HG03558 (cell line): ENCODE data around the gene SRGAP2C.
"Not testable (repeated sequence)": the region's sequence is repeated elsewhere in the genome, so short reads cannot be mapped to it uniquely, and the experiment has no call there.

ENCODE experiments used
- ATAC-seq: cut with Tn5 transposase; IDR thresholded peaks from one replicate; pipeline ENCODE4 v1.9.1; 2021; ENCODE audit warnings: moderate number of reproducible peaks; ENCODE audit not compliant: unreplicated experiment; ENCODE audit errors: extremely low read depth

Gene SRGAP2C

DNA sequence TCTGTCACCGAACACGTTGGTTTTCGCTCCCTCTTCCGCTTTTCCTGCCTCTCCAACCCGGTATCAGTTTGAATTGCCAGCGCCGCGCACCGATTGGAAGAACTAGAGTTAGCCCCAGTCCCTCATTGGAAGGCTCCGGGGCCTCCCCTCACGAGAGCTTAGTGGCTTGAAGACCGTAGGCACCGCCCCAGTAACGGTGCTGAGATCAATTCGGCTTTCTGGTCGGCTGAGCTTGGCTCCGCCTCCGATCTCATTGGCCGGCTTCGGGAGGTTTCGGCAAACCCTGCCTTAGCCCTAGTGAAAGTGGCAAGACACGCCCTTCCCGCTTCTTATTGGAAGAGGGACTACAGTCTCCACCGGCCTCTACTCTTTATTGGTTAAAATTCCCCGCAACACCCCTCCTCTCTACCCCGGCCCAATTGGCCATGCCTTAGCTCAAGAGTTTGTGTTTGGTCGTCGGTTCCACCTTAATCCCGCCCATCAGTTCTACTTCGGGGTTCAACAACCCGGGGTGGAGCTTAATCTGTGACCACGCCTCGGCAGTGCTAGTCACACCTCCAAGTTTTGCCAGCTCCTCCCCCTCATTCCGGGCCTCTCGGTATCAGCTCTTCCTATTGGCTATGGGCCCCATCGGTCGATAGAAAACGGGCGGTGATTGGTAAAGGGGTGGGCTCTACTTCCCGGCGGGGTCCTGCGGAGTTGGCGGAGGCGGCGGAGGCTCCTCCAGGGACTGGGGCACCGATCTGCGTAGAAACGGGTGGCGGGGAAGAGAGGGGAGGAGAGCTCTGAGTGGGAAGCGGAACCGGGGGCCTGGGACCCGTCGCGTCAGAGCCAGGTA, at the start of gene SRGAP2C, which contains the start of gene FAM72B:
TSS of gene SRGAP2C (plus strand) at position 686 of the 838 bp plus-strand sequence. CDS start 2,472 bp downstream, outside the sequence.
TSS of gene FAM72B (minus strand) at position 51 of the 838 bp plus-strand sequence. CDS start 851 bp downstream, outside the sequence.
- ATAC-seq: peak; percentile 84

DNA sequence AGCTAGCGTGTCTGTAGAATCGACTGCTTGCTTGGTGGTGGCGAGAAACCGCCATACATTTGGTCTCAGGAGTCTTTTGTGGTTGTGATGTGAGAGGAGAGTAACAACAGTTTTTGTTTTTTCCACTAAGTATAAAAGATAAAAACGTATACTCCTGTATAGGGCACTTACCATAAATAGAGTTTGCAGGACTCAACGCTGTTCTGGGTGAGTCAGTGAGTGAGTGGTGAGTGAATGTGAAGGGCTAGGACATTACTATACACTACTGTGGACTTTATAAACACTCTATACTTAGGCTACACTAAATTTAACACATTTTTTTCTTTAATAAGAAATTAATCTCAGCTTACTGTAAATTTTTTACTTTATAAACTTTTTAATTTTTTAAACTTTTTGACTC, 44.4 kb upstream of the SRGAP2C start:
- not testable (repeated sequence) for ATAC-seq

DNA sequence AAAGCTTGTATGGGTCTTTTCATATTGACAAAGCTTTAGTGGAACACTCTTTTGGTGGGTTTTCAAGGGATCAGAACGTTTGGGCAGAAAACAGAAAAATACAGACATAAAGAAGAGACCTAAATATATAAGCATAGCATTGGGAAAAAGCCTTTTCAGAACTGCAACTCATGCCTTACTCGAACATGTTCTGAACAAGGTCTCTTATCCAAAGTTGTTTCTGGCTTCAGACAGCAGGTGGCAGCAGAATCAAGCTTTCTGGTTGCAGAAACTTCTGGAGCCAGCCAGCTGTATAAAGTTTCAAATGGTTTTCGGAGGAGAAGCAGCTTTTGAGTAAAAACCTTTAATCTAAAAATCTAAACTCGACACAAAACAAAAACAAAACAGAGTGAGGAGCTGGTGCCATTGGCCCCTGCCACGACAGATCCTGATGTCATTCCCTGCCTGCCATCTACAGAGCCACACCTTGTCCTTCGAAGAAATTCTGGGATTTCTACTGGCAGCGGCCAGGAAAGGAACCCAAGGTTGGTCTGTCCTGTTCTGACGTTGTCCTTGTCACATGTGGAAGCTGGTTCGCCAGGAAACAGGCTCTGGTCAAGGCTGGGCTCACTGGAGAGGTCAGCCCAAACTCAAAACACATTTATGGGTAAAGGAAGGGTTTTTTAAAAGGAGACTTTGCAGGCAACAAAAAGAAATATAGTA, 36.1 kb upstream of the SRGAP2C start:
- ATAC-seq: not testable (repeated sequence)

GRCh38 chr1:121151294-121151693, 33.5 kb upstream of the SRGAP2C start:
- ATAC-seq: not testable (repeated sequence)

- not testable (repeated sequence) for ATAC-seq
These were observed 32.0 kb upstream of the SRGAP2C start for GRCh38 chr1:121152788-121153187.

DNA sequence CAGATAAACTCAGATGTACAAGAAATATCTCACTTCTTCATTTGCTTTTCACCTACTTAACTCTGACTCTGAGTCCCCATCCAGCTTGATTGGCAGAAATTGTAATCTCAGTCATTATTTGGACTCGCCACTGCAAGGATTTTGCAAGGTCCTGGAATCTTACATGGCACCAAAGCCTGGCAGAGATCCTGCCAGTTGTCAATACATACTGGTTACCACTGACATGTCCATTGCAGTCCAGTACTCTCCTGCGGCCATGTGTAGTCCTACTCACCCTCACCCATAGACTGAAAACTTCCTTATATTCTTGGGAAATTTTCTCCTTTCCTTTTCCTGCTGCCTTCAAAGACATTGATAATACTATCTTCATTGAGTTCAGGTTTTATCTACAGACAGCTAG, 30.0 kb upstream of the SRGAP2C start:
- not testable (repeated sequence) for ATAC-seq

DNA sequence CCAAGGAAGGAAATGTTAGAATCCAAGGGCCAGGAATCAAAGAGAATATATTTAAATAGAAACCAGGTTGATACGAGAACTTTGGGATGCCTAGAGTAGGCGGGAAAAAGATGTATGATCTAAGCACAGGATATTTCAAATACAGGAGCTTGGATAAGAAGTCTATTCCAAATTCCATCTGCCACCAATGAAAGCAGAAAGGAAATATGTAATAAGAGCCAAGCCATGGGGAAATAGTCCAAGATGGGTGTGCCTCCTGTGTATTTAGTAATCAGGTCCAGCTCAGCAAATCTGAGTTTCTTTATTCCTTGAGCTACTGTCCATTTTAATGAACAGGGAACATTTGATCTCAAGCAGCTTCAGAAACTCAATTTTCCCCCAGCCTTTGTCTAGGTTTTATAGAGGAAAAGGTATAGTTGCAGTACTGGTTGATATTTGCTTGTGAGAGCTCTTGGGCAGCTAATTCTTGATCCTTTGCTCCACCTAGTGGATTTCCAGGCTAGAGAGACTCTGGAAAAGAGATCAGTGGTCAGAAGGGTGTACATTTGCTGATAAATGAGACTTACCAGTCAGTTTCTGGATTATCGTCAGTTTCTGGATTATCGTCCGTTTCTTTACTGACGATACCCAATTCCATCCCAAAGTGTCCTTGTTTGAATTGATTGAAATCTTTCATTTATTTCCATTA, 29.0 kb upstream of the SRGAP2C start:
- ATAC-seq: not testable (repeated sequence)

GRCh38 chr1:121156958-121157603, 27.7 kb upstream of the SRGAP2C start:
- not testable (repeated sequence) for ATAC-seq

DNA sequence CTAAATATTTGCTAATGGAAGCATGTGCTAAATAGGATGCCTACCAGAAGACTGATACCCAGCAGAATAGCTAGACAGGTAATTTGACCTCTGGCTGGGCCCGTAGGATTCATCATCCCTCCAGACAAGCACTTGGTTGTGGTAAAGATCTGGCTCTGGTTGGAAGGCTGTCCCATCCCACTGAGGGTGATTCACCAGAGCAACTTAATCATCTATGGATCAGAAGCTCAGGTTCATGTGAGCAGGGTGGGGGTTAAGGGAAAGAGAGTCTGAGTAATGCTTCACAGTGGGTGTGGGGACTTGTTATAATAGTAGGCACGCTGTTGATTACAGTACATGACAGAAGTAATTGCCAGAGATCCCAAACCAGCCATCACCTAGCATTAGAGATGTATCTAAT, 27.2 kb upstream of the SRGAP2C start:
- ATAC-seq: not testable (repeated sequence)

DNA sequence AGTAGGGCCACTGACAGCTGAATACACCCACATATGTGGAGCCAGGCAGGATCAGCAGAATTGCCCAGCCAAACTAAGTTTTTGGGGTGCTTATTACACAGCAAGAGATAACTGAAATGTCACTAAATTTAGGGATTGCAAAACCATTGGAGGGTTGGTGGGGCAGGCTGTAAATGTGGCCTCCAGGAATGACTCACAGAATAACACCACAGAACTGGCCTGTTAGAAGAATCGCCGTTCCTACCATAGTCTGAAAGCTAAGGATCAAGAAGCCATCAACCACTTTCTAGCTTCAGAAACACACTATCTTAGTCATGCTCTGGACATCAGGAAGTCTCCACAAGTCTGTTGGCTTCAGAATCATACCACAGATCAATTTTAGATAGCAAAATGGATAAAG, 24.7 kb upstream of the SRGAP2C start:
- ATAC-seq: not testable (repeated sequence)

DNA sequence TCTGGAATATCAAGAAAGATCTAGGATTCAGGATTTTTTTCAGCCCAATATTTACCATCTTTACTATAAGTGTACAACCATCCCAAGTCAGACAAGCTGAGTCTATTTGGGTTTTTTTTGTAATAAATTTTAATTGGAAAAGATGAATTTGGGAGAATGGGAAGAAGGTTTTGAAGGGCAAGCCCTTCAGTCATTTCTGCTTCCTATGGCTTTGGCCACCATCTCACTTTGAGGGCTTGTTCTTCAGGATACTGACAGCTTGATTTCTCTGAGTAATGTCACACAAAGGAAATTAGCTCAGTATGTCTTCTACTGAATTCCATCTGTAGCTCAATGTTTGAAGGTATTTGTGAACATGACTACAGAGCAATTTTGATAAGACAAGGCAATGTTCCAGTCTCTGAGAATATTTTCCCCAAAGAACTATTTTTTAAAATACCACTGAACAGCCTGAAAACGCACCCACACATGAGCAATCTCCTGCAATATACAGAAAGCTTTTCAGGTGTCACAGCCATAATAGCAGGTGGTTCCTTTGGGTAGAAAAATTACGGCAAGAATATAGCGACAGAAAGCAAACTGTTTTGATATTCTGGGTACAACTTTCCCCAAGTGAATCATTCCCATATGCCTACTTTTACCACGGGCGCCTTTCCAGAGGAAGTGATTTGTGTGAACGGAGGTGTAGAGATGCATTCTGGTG, 23.4 kb upstream of the SRGAP2C start:
- not testable (repeated sequence) for ATAC-seq

- ATAC-seq: not testable (repeated sequence)
These were observed 20.7 kb upstream of the SRGAP2C start for GRCh38 chr1:121163850-121164757.

GRCh38 chr1:121165296-121165695, 19.5 kb upstream of the SRGAP2C start:
- not testable (repeated sequence) for ATAC-seq

DNA sequence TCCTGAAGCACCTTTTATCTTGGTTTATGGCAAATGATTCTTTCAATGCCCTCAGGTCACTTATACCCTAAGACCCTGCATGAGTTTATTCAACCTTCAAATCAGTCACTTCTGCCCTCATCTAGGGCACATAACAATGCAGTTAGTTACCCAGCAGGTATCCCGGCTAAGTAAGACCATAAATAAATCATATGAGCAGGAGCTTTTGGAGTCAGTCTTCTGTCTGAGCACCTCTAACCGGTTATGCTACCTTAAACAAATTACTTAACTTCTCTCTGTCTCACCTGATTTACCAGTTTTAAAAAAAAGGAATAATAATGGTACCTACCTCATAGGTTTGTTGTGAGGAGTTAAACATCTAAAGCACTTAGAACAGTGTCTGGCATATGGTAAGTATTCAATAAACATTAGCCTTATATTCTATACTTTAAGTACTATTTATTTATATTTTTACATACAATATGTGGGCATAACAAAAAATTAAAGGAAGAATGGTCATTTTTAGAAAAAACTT, 17.5 kb upstream of the SRGAP2C start:
- ATAC-seq: not testable (repeated sequence)

GRCh38 chr1:121168152-121168668, 16.6 kb upstream of the SRGAP2C start:
- not testable (repeated sequence) for ATAC-seq

DNA sequence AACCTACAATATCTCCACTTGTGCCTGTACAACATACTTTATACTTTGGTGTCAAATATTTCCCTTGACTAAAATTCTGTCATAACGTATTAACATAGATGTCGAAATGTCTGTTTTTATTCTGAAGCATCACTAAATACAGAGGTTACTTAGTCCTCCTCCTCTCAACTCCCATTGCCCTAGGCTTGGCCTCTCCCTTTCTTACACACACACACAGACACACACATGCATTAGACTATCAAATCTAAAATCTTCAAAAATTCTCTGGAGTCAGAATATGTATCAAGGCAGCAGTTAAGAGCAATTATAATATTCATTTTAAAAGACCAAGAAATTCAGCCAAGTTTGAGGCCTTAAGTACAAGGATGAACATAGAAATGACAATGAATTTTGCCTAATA, 8.1 kb upstream of the SRGAP2C start:
- not testable (repeated sequence) for ATAC-seq

GRCh38 chr1:121178197-121178596, 6.6 kb upstream of the SRGAP2C start:
- not testable (repeated sequence) for ATAC-seq

DNA sequence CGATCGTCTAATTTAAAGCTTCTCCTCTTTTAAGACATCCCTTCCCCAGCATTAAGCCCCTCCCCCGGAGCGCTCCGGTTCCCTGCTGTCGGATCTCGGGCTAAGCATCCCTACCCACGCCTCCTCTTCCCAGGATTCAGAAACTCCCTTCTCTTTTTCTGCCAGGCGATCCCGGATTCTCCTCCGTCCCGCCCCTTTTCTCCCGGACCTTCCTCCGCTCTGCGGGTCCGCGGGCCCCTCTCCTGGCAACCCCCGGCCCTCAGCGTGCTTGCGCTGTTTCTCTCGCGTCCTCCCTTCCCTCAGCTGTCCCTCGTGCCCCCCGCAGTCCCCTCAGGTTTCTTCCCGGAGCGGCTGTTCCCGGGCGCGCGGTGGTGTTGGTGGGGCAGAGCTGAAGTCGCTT, 908 bp upstream of the SRGAP2C start:
- ATAC-seq: not testable (repeated sequence)
